OCI-LY1 (cell line): ENCODE data around the gene FCHSD1.

Experiments
- CTCF ChIP-seq: fragments of 200-600 bp; sonication (generic), shearing (Covaris generic); IDR thresholded peaks from 2 replicates; pipeline ENCODE4 v1.5.1; 2017; ENCODE audit warnings: mild to moderate bottlenecking, antibody characterized with exemption, low read length, moderate library complexity, mixed read lengths
- EZH2 ChIP-seq: fragments of 200-600 bp; sonication (generic), shearing (Covaris generic); IDR thresholded peaks from 2 replicates; pipeline ENCODE4 v1.8.0; 2017; ENCODE audit warnings: borderline replicate concordance, mixed run types, mild to moderate bottlenecking, antibody characterized with exemption, low read length, moderate library complexity, mixed read lengths

- no peak for TF ChIP-seq EZH2
- TF ChIP-seq CTCF = no peak
Observed at GRCh38 chr5:141662028-141662427, 10.8 kb upstream of the FCHSD1 start.
